H9 (cell line): Measurements from ENCODE around the gene MISP3. TPM values are rescaled to one million over a fixed set of nuclear protein-coding genes. Genes with fewer than 3 reads are reported as not detected.
"Not testable (repeated sequence)": the region's sequence is repeated elsewhere in the genome, so short reads cannot be mapped to it uniquely, and the experiment has no call there.

Experiments used
- DNase-seq: peaks from one replicate; pipeline ENCODE4 v3.0.0-alpha.2; 2017
- H2AFZ ChIP-seq: one replicate; pipeline ENCODE4 v1.6.1; 2013; ENCODE audit warnings: mild to moderate bottlenecking, low read length, control low read depth, moderate library complexity
- H2AK5ac ChIP-seq: 2 replicates; pipeline ENCODE4 v1.6.1; 2013; ENCODE audit warnings: low read length, control low read depth, mixed read lengths; ENCODE audit not compliant: insufficient read length
- H2BK120ac ChIP-seq: one replicate; pipeline ENCODE4 v1.6.1; 2013; ENCODE audit warnings: low read depth, mild to moderate bottlenecking, low read length, control low read depth, inconsistent platforms; ENCODE audit not compliant: poor library complexity, severe bottlenecking
- H2BK12ac ChIP-seq: 2 replicates; pipeline ENCODE4 v1.6.1; 2013; ENCODE audit warnings: low read length, control low read depth, mixed read lengths, low read depth; ENCODE audit not compliant: insufficient read length
- H2BK15ac ChIP-seq: 2 replicates; pipeline ENCODE4 v1.6.1; 2013; ENCODE audit warnings: low read depth, low read length, control low read depth
- H2BK20ac ChIP-seq: one replicate; pipeline ENCODE4 v1.6.1; 2013; ENCODE audit warnings: low read depth, mild to moderate bottlenecking, low read length, control low read depth, inconsistent platforms; ENCODE audit not compliant: poor library complexity, severe bottlenecking
- H2BK5ac ChIP-seq: 2 replicates; pipeline ENCODE4 v1.6.1; 2013; ENCODE audit warnings: low read length, control low read depth, mixed read lengths; ENCODE audit not compliant: insufficient read length
- H3K14ac ChIP-seq: 2 replicates; pipeline ENCODE4 v1.6.1; 2013; ENCODE audit warnings: low read length, control low read depth; ENCODE audit not compliant: insufficient read depth
- H3K18ac ChIP-seq: 2 replicates; pipeline ENCODE4 v1.6.1; 2013; ENCODE audit warnings: low read depth, mild to moderate bottlenecking, mixed read lengths, low read length, control low read depth; ENCODE audit not compliant: insufficient read length
- H3K23ac ChIP-seq: 2 replicates; pipeline ENCODE4 v1.6.1; 2013; ENCODE audit warnings: low read length, control low read depth, mixed read lengths, low read depth; ENCODE audit not compliant: insufficient read length
- H3K23me2 ChIP-seq: 2 replicates; pipeline ENCODE4 v1.6.1; 2013; ENCODE audit warnings: low read depth, mild to moderate bottlenecking, mixed read lengths, low read length, control low read depth; ENCODE audit not compliant: insufficient read length, poor library complexity, severe bottlenecking
- H3K27ac ChIP-seq: 2 replicates; pipeline ENCODE4 v1.5.1; 2013; ENCODE audit warnings: low read length, control low read depth, mixed read lengths, low read depth; ENCODE audit not compliant: insufficient read length
- H3K27me3 ChIP-seq: 2 replicates; pipeline ENCODE4 v1.6.1; 2013; ENCODE audit warnings: low read length, control low read depth, inconsistent platforms; ENCODE audit not compliant: insufficient read depth
- H3K4ac ChIP-seq: 2 replicates; pipeline ENCODE4 v1.6.1; 2013; ENCODE audit warnings: low read depth, mild to moderate bottlenecking, control low read depth, inconsistent platforms, low read length, moderate library complexity
- H3K4me1 ChIP-seq: 2 replicates; pipeline ENCODE4 v1.6.1; 2013; ENCODE audit warnings: low read length, control low read depth, inconsistent platforms; ENCODE audit not compliant: insufficient read depth
- H3K4me2 ChIP-seq: 2 replicates; pipeline ENCODE4 v1.6.1; 2013; ENCODE audit warnings: low read length, control low read depth, mixed read lengths; ENCODE audit not compliant: insufficient read length, insufficient read depth
- H3K56ac ChIP-seq: 2 replicates; pipeline ENCODE4 v1.6.1; 2013; ENCODE audit warnings: low read depth, mild to moderate bottlenecking, mixed read lengths, low read length, control low read depth; ENCODE audit not compliant: insufficient read length
- H3K79me1 ChIP-seq: 2 replicates; pipeline ENCODE4 v1.6.1; 2013; ENCODE audit warnings: low read depth, mild to moderate bottlenecking, moderate library complexity, low read length, control low read depth, inconsistent platforms; ENCODE audit not compliant: insufficient read depth, poor library complexity, severe bottlenecking
- H3K79me2 ChIP-seq: 2 replicates; pipeline ENCODE4 v1.6.1; 2013; ENCODE audit warnings: low read length, control low read depth, inconsistent platforms; ENCODE audit not compliant: insufficient read depth
- H3K9ac ChIP-seq: 2 replicates; pipeline ENCODE4 v1.6.1; 2013; ENCODE audit warnings: low read length, control low read depth, mixed read lengths; ENCODE audit not compliant: insufficient read length; ENCODE audit errors: extremely low read depth
- H3K9me3 ChIP-seq: one replicate; pipeline ENCODE4 v1.6.1; 2013; ENCODE audit warnings: low read depth, low read length, inconsistent platforms; ENCODE audit not compliant: control insufficient read depth
- H3T11ph ChIP-seq: one replicate; pipeline ENCODE4 v1.6.1; 2013; ENCODE audit warnings: mild to moderate bottlenecking, low read length, control low read depth, inconsistent platforms
- H4K20me1 ChIP-seq: one replicate; pipeline ENCODE4 v1.6.1; 2013; ENCODE audit not compliant: control insufficient read depth, insufficient read length, insufficient read depth
- H4K5ac ChIP-seq: 2 replicates; pipeline ENCODE4 v1.6.1; 2013; ENCODE audit warnings: low read depth, mild to moderate bottlenecking, mixed read lengths, low read length, control low read depth; ENCODE audit not compliant: insufficient read length
- H4K8ac ChIP-seq: replicated peaks from 2 replicates; pipeline ENCODE4 v1.6.1; 2013; ENCODE audit warnings: low read length, control low read depth, mixed read lengths, low read depth; ENCODE audit not compliant: insufficient read length
- H4K91ac ChIP-seq: 2 replicates; pipeline ENCODE4 v1.6.1; 2013; ENCODE audit warnings: low read depth, mild to moderate bottlenecking, moderate library complexity, mixed read lengths, low read length, control low read depth; ENCODE audit not compliant: insufficient read length
- H3K27ac Mint-ChIP-seq, 3 experiments: 2 replicates in 2 of 3; 3 replicates in 1 of 3; pipeline ENCODE4 v1.8.0; 2020 to 2021; ENCODE audit warnings: mixed read lengths in 3 of 3, mild to moderate bottlenecking in 1 of 3, moderate library complexity in 1 of 3
- H3K27me3 Mint-ChIP-seq: 2 replicates; pipeline ENCODE4 v1.8.0; 2021; ENCODE audit warnings: low read depth, mild to moderate bottlenecking, moderate library complexity, mixed read lengths
- H3K36me3 Mint-ChIP-seq, 3 experiments: 2 replicates in 2 of 3; 3 replicates in 1 of 3; pipeline ENCODE4 v1.8.0; 2020 to 2021; ENCODE audit warnings: low read depth in 3 of 3, mixed read lengths in 3 of 3; ENCODE audit not compliant: insufficient read depth in 1 of 3
- H3K4me1 Mint-ChIP-seq, 2 experiments: 2 replicates each; pipeline ENCODE4 v1.8.0; 2020; ENCODE audit warnings: mixed read lengths in 2 of 2
- H3K4me3 Mint-ChIP-seq, 2 experiments: 2 replicates in 1 of 2; 3 replicates in 1 of 2; pipeline ENCODE4 v1.8.0; 2020 to 2021; ENCODE audit warnings: mild to moderate bottlenecking in 2 of 2, mixed read lengths in 2 of 2, moderate library complexity in 1 of 2
- H3K9me3 Mint-ChIP-seq, 2 experiments: 2 replicates in 1 of 2; 3 replicates in 1 of 2; pipeline ENCODE4 v1.8.0; 2020; ENCODE audit warnings: mild to moderate bottlenecking in 2 of 2, mixed read lengths in 2 of 2, moderate library complexity in 1 of 2
- CTCF ChIP-seq: fragments of 200-600 bp; sonication (generic); conservative IDR thresholded peaks from 3 replicates; pipeline ENCODE4 v1.8.0; 2021; ENCODE audit warnings: antibody characterized with exemption, mild to moderate bottlenecking
- WGBS: extraction: QIAGEN DNeasy Blood & Tissue Kit; methylation state at CpG from one replicate; pipeline ENCODE4 v1.1.7; 2013; ENCODE audit warnings: missing lambda C conversion rate, low lambda C conversion rate, mixed read lengths; ENCODE audit not compliant: insufficient read length; ENCODE audit errors: extremely low coverage; 5-methylcytosine and 5-hydroxymethylcytosine counted together
- total RNA-seq: library from RNA; stranded (reverse); gene quantifications from 2 replicates; pipeline ENCODE4 v1.2.1, GENCODE V29; 2021

The MISP3 gene
- total RNA-seq, 1 experiment from 2014 or later, result 0.26 TPM

- Histone ChIP-seq H3K9ac (no peak overlapping the region), H2BK20ac (no peak overlapping the region), H2BK12ac (no peak overlapping the region), H3K23me2 (no peaks in the 10 kb centered on the region), H2AK5ac (no peak overlapping the region), H4K20me1 (no peaks in the 10 kb centered on the region), H3K4me2 (no peak overlapping the region), H3K9me3 (no peaks in the 10 kb centered on the region), H4K8ac (no peak overlapping the region), H3K23ac (no peak overlapping the region), H3K4ac (no peak overlapping the region), H3K18ac (no peak overlapping the region), H3K79me1 (no peaks in the 10 kb centered on the region), H2BK5ac (no peak overlapping the region), H3K79me2 (no peaks in the 10 kb centered on the region), H2BK15ac (no peak overlapping the region), H3K14ac (no peak overlapping the region), H2BK120ac (no peak overlapping the region), H2AFZ (no peak overlapping the region), H3K27ac (no peak overlapping the region), H3K4me1 (no peaks in the 10 kb centered on the region), H3T11ph (no peak overlapping the region), H3K27me3 (no peaks in the 10 kb centered on the region), H4K91ac (no peak overlapping the region), H3K56ac (no peak overlapping the region), H4K5ac (no peak overlapping the region)
- H3K9me3 Mint-ChIP-seq, result peaks cover 3 to 7% of the 10 kb centered on the region in 2 experiments; a peak in 3 of 5 replicates
- peaks cover 21 to 37% (median 25%) of the 10 kb centered on the region in 3 experiments for H3K36me3 Mint-ChIP-seq
- H3K27me3 Mint-ChIP-seq, result peaks cover 2% of the 10 kb centered on the region
- no peak for TF ChIP-seq CTCF
- WGBS, result no CpG with 5 or more reads among the region's 4 CpGs
- no peak overlapping the region for H3K4me3 Mint-ChIP-seq
- H3K4me1 Mint-ChIP-seq, result no peaks in the 10 kb centered on the region
- no peak for DNase-seq
- no peak overlapping the region for H3K27ac Mint-ChIP-seq
These were observed 22.1 kb upstream of the MISP3 start for GRCh38 chr19:14050512-14050911.

GRCh38 chr19:14050961-14051360 is 21.6 kb upstream of the MISP3 start:
- not testable (repeated sequence) for H2BK20ac ChIP-seq, H3K9me3 Mint-ChIP-seq, H4K91ac ChIP-seq, H3K27ac Mint-ChIP-seq, H3K23me2 ChIP-seq, H2BK15ac ChIP-seq, H3K9me3 ChIP-seq, H2BK120ac ChIP-seq, H3K27ac ChIP-seq, H3K4me1 Mint-ChIP-seq, H3K79me2 ChIP-seq, H3K56ac ChIP-seq, H3K23ac ChIP-seq, H4K5ac ChIP-seq, H3K79me1 ChIP-seq, H3K4me2 ChIP-seq, H3K9ac ChIP-seq, H3T11ph ChIP-seq, H2AFZ ChIP-seq, H3K27me3 ChIP-seq, H3K27me3 Mint-ChIP-seq, H2BK12ac ChIP-seq, H2BK5ac ChIP-seq, H4K8ac ChIP-seq, H3K4me1 ChIP-seq, H3K4ac ChIP-seq, H4K20me1 ChIP-seq, H2AK5ac ChIP-seq, H3K4me3 Mint-ChIP-seq, H3K18ac ChIP-seq, H3K14ac ChIP-seq, DNase-seq
- peaks cover 21 to 35% (median 25%) of the 10 kb centered on the region in 3 experiments for H3K36me3 Mint-ChIP-seq
- WGBS, result no CpG with 5 or more reads among the region's 11 CpGs
